GM18502 (cell line): ENCODE measurements around the gene INPPL1.
"Not testable (repeated sequence)": the region's sequence is repeated elsewhere in the genome, so short reads cannot be mapped to it uniquely, and the experiment has no call there.

Experiments used
- ATAC-seq: cut with Tn5 transposase; IDR thresholded peaks from one replicate; pipeline ENCODE4 v1.9.1; 2021; ENCODE audit warnings: mild to moderate bottlenecking; ENCODE audit not compliant: unreplicated experiment, poor library complexity

INPPL1 gene

GRCh38 chr11:72224564-72225410 is at the start of gene INPPL1:
TSS of gene INPPL1 (plus strand) at chr11:72224767. CDS start at chr11:72224985, 218 bp downstream.
- ATAC-seq, result no peak

GRCh38 chr11:72177656-72178055 is 46.9 kb upstream of the INPPL1 start:
- ATAC-seq, result no peak

- ATAC-seq, result no peak
Measured at GRCh38 chr11:72179049-72179803, 45.3 kb upstream of the INPPL1 start.

- no peak for ATAC-seq
Measured at GRCh38 chr11:72179804-72180396, 44.7 kb upstream of the INPPL1 start.

- ATAC-seq, result not testable (repeated sequence)
Measured at GRCh38 chr11:72180892-72181552, 43.5 kb upstream of the INPPL1 start.

- not testable (repeated sequence) for ATAC-seq
Measured at GRCh38 chr11:72181553-72181958, 43.0 kb upstream of the INPPL1 start.

GRCh38 chr11:72188267-72188666 is 36.3 kb upstream of the INPPL1 start:
- ATAC-seq, result no peak

- ATAC-seq, result no peak
Measured at GRCh38 chr11:72189455-72190250, 34.9 kb upstream of the INPPL1 start.

GRCh38 chr11:72190631-72191071 is 33.9 kb upstream of the INPPL1 start:
- no peak for ATAC-seq

- no peak for ATAC-seq
Measured at GRCh38 chr11:72191961-72192381, 32.6 kb upstream of the INPPL1 start, which contains the start of gene FOLR1. TSS of gene FOLR1 (plus strand) at chr11:72192140. CDS start at chr11:72192174, 34 bp downstream.

GRCh38 chr11:72195518-72196270 is 28.9 kb upstream of the INPPL1 start:
- no peak for ATAC-seq

GRCh38 chr11:72201445-72201844 is 23.1 kb upstream of the INPPL1 start:
- not testable (repeated sequence) for ATAC-seq

GRCh38 chr11:72202571-72202970 is 22.0 kb upstream of the INPPL1 start:
- no peak for ATAC-seq

- ATAC-seq, result no peak
Measured at GRCh38 chr11:72203163-72203562, 21.4 kb upstream of the INPPL1 start.

- no peak for ATAC-seq
Measured at GRCh38 chr11:72204886-72205285, 19.7 kb upstream of the INPPL1 start.

- ATAC-seq, result not testable (repeated sequence)
Measured at GRCh38 chr11:72206794-72207193, 17.8 kb upstream of the INPPL1 start.

- ATAC-seq, result no peak
Measured at GRCh38 chr11:72208281-72208680, 16.3 kb upstream of the INPPL1 start.

- no peak for ATAC-seq
Measured at GRCh38 chr11:72209101-72209500, 15.5 kb upstream of the INPPL1 start.

GRCh38 chr11:72216638-72217037 is 7.9 kb upstream of the INPPL1 start, which contains the start of gene FOLR2:
TSS of gene FOLR2 (plus strand) at chr11:72216794. CDS start at chr11:72218585, 1,791 bp downstream.
- no peak for ATAC-seq
